ENCODE measurements around the gene TMEM200B. TPM values are rescaled to one million over a fixed set of nuclear protein-coding genes. Genes with fewer than 3 reads are reported as not detected.

The TMEM200B gene
- total RNA-seq, 3 donors from 2014 or later = 4.5 to 21.0 (median 12.1) TPM

GRCh38 chr1:29119121-29119929, 4.4 kb downstream of the TMEM200B start:
- Histone ChIP-seq H3K4me1 (peaks cover 0 to 6% of the 10 kb centered on the region in 2 donors), H3K4me3 (no peak overlapping the region), H3K36me3 (no peaks in the 10 kb centered on the region), H3K9me3 (no peaks in the 10 kb centered on the region), H3K27ac (peak overlapping the region; percentile 14 to 48), H3K27me3 (peaks cover 0 to 13% of the 10 kb centered on the region in 2 donors)
- intact Hi-C loops (cut with DNase I; ENCODE audit: low total_unique reads) = no loop called here
- TF ChIP-seq POLR2A (IDR thresholded peaks at IDR 0.05) (no peak), CTCF (IDR thresholded peaks at IDR 0.05) (no peak), POLR2AphosphoS5 (IDR thresholded peaks at IDR 0.05) (no peak)
- no peak for DNase-seq (ENCODE audit: low spot score in 2 of 2)

GRCh38 chr1:29117381-29117780, 6.3 kb downstream of the TMEM200B start:
- DNase-seq (ENCODE audit: low spot score in 2 of 2) = no peak
- Histone ChIP-seq H3K9me3 (no peaks in the 10 kb centered on the region), H3K4me1 (peaks cover 0 to 5% of the 10 kb centered on the region in 2 donors), H3K4me3 (no peak overlapping the region), H3K27ac (no peak overlapping the region), H3K27me3 (peaks cover 0 to 8% of the 10 kb centered on the region in 2 donors), H3K36me3 (no peaks in the 10 kb centered on the region)
- TF ChIP-seq POLR2AphosphoS5 (IDR thresholded peaks at IDR 0.05) (no peak), CTCF (IDR thresholded peaks at IDR 0.05) (no peak), POLR2A (IDR thresholded peaks at IDR 0.05) (no peak)
- intact Hi-C loops (cut with DNase I; ENCODE audit: low total_unique reads) = no loop called here

DNA sequence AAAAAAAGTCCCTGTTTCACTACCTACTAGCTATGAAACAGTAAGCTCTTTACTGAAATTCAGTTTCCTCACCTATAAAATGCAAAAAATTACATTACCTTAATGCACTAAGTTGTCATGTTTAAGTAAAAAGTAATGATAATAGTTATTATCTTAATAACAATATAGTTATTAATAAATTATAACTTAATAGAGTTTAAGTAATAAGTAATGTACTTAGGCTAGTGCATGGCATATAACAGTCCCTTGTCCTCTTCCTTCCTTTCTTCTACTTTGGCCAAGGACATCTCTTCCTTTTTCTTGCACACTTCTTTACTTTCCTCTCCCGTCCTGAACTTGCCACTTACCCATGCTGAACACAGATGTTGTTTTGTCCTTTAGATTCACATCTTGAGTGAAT, 9.0 kb downstream of the TMEM200B start:
- Histone ChIP-seq H3K4me3 (no peak overlapping the region), H3K36me3 (no peaks in the 10 kb centered on the region), H3K27me3 (no peaks in the 10 kb centered on the region), H3K4me1 (no peaks in the 10 kb centered on the region), H3K27ac (no peak overlapping the region), H3K9me3 (no peaks in the 10 kb centered on the region)
- no peak for DNase-seq (ENCODE audit: low spot score in 2 of 2)
- no peak for TF ChIP-seq POLR2AphosphoS5 (IDR thresholded peaks at IDR 0.05)
- no peak for TF ChIP-seq CTCF (IDR thresholded peaks at IDR 0.05)
- intact Hi-C loops (cut with DNase I; ENCODE audit: low total_unique reads) = no loop called here

DNA sequence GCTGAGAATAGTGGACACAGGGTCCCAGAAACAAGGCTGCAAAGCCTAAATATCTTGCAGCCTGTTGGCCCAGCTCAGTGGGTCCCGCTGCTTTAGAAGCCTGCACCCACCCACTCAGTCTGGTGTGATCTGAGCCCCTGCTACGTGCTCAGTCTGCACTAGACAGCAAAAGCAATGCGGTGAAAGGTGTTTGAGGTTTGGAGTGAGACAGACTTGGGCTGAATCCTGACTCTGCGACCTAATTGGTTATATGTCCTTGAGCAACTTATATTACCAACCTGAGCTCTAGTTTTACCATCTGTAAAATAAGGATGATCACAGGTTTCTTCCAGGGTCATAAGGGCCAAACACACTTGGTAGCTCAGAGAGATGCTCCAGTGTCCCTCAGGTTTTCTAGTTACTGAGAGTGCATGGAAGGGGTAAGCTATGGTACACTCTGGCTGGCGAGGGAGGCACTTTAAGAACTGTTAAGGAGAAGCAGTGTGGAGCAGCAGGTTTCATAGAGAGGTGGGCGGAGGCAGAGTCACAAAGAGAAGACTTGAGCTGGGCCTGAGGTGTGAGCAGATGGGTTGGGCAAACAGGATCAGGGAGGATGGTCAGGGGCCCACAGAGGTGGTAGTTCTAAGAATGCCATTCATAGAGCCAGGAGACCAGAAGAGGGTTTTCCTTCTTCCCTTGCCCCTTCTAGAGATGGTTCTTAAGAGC, 10.1 kb downstream of the TMEM200B start:
- no peak overlapping the region for H3K4me3 ChIP-seq
- TF ChIP-seq POLR2AphosphoS5 (IDR thresholded peaks at IDR 0.05) (no peak), POLR2A (IDR thresholded peaks at IDR 0.05) (no peak), CTCF (IDR thresholded peaks at IDR 0.05) (no peak)
- no peaks in the 10 kb centered on the region for H3K36me3 ChIP-seq
- DNase-seq (ENCODE audit: low spot score in 2 of 2) = no peak
- no peaks in the 10 kb centered on the region for H3K4me1 ChIP-seq
- H3K27ac ChIP-seq = no peak overlapping the region
- H3K27me3 ChIP-seq = no peaks in the 10 kb centered on the region
- no peaks in the 10 kb centered on the region for H3K9me3 ChIP-seq
- intact Hi-C loops (cut with DNase I; ENCODE audit: low total_unique reads) = no loop called here
